GM19397 (cell line): ENCODE data around the gene SH3D19.
A peak's percentile ranks its signal among the peaks of the same experiment; 100 is the strongest.
"Not testable (repeated sequence)": the region's sequence is repeated elsewhere in the genome, so short reads cannot be mapped to it uniquely, and the experiment has no call there.

Experiments used
- ATAC-seq: cut with Tn5 transposase; IDR thresholded peaks from one replicate; pipeline ENCODE4 v1.9.1; 2021; ENCODE audit warnings: mild to moderate bottlenecking, moderate library complexity; ENCODE audit not compliant: unreplicated experiment

SH3D19 gene

GRCh38 chr4:151105454-151106032 lies 219.9 kb downstream of the SH3D19 start:
- no peak for ATAC-seq

- ATAC-seq = no peak
These were observed 220.8 kb downstream of the SH3D19 start for GRCh38 chr4:151104621-151105020.

- no peak for ATAC-seq
These were observed 221.6 kb downstream of the SH3D19 start for GRCh38 chr4:151103758-151104157.

GRCh38 chr4:151100531-151100930 lies 224.9 kb downstream of the SH3D19 start:
- no peak for ATAC-seq

- ATAC-seq = peak; percentile 1
These were observed 225.4 kb downstream of the SH3D19 start for GRCh38 chr4:151099976-151100417.

- peak; percentile 96 for ATAC-seq
These were observed 226.0 kb downstream of the SH3D19 start, which contains the start of gene RPS3A for GRCh38 chr4:151099229-151099975. Gene RPS3A (plus strand): TSS chr4:151099628. CDS start chr4:151099653, 25 bp downstream.

GRCh38 chr4:151098979-151099228 lies 226.5 kb downstream of the SH3D19 start:
- no peak for ATAC-seq

GRCh38 chr4:151097759-151098158 lies 227.6 kb downstream of the SH3D19 start:
- ATAC-seq = no peak

GRCh38 chr4:151095142-151095541 lies 230.3 kb downstream of the SH3D19 start:
- no peak for ATAC-seq

- no peak for ATAC-seq
These were observed 231.1 kb downstream of the SH3D19 start for GRCh38 chr4:151094290-151094751.

- no peak for ATAC-seq
These were observed 232.2 kb downstream of the SH3D19 start for GRCh38 chr4:151093203-151093602.

GRCh38 chr4:151092488-151092887 lies 232.9 kb downstream of the SH3D19 start:
- ATAC-seq = no peak

- no peak for ATAC-seq
These were observed 234.4 kb downstream of the SH3D19 start for GRCh38 chr4:151091047-151091446.

- no peak for ATAC-seq
These were observed 237.9 kb downstream of the SH3D19 start for GRCh38 chr4:151087467-151087866.

GRCh38 chr4:151077978-151078377 lies 247.4 kb downstream of the SH3D19 start:
- not testable (repeated sequence) for ATAC-seq

- no peak for ATAC-seq
These were observed 250.9 kb downstream of the SH3D19 start for GRCh38 chr4:151074416-151074916.
